HG03175 (cell line): ENCODE results near the gene PRR22.

ENCODE experiments used
- ATAC-seq: cut with Tn5 transposase; IDR thresholded peaks from one replicate; pipeline ENCODE4 v1.9.1; 2021; ENCODE audit warnings: mild to moderate bottlenecking, moderate library complexity; ENCODE audit not compliant: unreplicated experiment

Gene PRR22

GRCh38 chr19:5814123-5814851 lies 29.7 kb upstream of the PRR22 start:
- no peak for ATAC-seq

DNA sequence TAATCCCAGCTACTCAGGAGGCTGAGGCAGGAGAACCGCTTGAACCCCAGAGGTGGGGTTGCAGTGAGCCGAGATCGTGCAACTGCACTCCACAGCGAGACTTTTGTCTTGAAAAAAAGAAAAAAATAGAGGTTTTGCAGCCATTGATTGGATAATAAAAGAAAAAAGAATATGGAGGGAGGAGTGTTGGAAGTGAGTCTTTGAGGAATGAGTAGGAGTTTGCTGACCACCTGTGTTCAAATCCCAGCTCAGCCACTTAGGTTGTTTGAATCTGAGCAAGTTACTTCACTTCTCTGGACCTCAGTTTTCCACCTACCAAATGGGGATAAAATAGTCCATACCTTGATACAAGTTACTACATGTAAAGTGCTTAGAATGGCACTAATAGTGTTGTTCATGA lies 26.6 kb upstream of the PRR22 start:
- ATAC-seq: no peak

GRCh38 chr19:5809469-5809868 lies 24.9 kb upstream of the PRR22 start:
- ATAC-seq: no peak

DNA sequence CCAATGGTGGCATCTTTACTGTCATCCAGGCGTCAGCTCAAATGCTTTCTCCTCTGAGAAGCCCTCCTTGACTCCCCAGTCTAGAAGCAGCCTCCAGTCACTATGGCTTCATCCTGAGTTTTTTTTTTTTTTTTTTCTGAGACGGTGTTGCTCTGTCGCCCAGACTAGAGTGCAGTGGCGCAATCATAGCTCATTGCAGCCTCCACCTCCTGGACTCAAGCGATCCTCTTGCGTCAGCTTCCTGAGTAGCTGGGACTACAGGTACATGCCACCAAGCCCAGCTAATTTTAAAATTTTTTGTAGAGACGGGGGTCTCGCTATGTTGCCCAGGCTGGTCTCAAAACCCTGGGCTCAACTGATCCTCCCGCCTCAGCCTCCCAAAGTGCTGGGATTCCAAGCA lies 24.5 kb upstream of the PRR22 start:
- no peak for ATAC-seq

DNA sequence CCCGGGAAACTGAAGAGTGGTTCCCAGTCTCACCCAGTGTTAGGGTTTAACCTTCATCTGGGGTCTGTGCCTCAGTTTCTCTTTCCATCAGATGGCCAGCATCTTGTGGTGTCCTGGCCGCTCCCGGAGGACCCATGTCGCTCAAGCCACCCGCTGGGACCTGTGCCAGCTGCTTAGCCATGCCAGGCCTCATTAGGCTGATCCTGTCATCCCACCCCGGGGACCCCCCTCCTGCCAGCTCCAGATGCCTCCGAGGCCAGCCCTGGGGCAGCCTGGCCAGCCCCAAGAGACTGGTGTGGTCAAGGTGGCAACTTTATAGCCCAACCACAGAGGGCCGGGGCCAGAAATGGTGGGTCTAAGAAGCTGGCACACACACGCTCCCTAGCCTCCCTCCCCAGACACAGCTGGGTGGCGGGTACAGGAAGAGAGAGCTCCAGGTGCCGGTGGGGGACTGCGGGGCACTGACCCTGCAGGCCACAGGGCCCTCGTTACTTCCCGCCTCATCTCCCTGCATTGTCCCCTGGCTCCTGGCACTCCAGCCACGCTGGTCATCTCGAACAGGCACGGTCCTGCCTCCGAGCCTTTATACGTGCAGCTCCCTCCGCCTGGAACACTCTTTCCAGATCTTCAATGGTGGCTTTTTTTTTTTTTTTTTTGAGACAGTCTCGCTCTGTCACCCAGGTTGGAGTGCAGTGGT lies 23.7 kb upstream of the PRR22 start:
- no peak for ATAC-seq

DNA sequence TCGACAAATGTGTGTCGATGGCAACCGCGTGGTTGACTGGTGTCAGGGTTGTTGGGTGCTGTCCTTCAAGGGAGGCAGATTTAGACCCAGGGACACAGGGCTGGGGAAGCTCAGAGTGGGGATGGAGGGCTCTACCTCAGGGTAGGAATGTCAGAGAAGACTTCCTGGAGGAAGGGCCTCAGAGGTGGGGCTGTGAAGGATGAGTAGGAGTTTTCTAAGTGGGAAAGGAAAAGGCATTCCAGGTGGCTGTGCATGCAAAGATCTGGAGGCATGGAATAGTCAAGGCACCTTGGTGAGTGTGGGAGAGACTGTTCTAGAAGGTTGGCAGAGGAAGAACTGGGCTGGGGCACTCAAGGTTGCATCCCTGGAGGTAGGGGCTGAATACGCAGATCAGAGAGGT lies 22.4 kb upstream of the PRR22 start:
- no peak for ATAC-seq

DNA sequence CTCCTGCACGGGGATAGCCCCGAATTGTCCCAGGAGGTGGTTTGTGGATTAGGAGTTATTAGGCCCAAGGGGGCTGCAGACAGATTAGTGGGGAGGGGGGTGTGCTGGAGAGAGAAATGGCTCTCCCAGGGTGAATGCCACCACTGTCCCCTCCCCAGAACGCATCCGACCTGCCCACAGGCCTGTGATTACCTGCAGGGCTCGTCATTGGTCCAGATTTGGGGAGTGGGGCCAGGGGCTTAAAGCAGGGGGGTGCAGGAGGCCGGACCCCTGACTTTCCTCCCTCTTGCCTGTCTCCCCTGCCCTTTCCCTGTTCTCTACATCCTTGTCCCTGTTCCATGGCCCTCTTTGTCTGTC lies 21.6 kb upstream of the PRR22 start:
- no peak for ATAC-seq

- ATAC-seq: no peak
Observed at GRCh38 chr19:5805462-5806132, 21.1 kb upstream of the PRR22 start.

DNA sequence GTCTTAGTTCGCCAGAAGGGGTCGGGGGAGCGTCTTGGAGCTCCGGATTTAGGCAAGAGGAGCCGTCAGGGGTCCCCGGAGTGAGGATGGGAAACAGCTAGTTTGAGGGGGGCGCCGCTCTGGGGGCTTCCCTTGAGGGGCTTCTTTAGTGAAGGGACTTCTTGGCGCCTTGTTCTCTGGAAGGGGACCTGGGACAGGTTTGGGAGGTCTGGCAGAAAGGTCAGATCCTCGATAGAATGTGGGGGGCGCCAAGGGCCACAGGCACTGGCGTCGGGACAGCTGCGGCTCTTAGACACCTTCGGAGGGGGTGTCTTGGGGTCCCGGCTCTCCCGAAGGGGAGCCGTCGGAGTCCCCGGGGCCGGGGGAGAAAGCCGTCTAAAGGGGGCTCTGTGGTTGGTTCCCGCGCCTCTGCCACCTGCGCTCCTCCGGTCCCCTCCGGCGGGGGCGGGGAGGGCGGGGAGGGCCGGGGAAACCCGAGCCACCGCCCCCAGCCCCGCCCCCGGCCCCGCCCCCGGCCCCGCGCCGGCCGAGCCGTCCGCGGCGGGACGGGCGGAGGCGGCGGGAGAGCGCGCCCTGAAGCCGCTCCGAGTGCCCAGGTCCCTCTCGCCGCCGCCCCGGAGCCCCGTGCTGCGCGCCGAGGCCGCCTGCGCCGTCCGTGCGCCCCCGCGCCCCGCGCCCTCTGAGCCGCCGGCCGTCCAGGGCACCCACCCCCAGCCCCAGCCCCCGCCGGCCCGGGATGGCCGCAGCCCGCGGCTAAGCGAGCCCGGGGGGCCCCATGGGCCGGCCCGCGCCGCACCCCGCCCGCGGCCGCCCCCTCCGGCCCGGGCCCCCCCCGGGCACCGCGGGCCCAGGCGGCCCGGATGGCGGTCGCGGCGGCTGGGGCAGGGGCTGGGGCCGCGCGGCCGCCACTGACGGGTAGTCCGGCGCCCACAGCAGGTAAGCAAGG lies 20.2 kb upstream of the PRR22 start, which contains the start of gene NRTN:
Gene NRTN, plus strand, starts transcription at position 552 of the 946 bp plus-strand sequence. CDS start 19,099 bp downstream, outside the sequence.
- ATAC-seq: no peak

- peak; percentile 75 for ATAC-seq
Observed at GRCh38 chr19:5803752-5804515, 19.4 kb upstream of the PRR22 start.

DNA sequence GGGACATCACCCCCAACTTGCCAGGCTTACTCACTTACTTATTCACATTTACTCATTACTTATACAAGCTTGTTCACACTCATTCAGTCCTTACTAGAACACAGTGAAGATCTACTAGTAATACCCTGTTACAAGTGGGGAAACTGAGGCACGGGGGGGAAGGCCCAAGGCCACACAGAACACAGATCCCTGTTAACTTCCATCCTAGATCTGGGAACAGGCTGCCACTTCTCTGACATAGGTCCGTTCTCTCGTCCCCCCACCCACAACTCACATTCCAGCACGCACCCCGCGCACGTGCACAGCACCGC lies 18.9 kb upstream of the PRR22 start:
- no peak for ATAC-seq

- ATAC-seq: no peak
Observed at GRCh38 chr19:5801796-5802619, 17.5 kb upstream of the PRR22 start.

DNA sequence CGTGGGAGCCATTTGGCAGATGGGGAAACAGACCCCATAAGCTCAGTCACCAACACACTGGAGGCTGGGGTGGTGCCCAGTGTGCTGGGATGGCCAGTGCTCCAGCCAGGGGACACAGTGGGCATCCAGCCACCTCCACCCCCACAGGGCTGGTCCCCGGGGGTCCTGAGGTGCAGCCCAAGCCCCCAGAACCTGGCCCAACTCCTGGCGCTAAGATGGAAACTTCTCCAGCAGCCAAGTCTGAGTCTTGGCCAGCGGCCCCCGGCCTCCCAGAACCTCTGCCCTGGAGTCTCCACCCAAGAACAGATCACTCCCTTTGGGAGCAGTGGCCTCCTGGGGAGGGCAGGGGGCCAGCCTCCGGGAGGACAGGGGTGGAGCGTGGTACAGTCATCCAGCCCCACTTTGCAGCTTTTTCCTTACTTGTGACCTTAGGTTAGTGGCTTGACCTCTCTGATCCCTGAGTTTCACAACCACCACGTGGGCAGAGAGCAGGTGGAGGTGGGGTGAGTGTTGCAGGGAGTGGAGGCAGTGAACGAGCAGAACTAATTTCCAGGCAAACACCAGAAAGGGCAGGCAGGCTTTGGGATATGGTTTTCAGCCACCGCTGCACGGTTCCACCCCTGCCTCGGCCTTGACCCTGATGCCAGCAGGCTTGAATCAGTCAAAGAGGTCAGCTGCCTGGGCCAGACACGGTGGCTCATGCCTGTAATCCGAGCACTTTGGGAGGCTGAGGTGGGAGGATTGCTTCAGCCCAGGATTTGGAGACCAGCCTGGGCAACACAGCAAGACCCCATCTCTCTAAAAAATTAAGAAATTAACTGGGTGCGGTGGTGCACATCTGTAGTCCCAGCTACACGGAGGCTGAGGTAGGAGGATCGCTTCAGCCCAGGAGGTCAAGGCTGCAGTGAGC lies 16.1 kb upstream of the PRR22 start:
- no peak for ATAC-seq

DNA sequence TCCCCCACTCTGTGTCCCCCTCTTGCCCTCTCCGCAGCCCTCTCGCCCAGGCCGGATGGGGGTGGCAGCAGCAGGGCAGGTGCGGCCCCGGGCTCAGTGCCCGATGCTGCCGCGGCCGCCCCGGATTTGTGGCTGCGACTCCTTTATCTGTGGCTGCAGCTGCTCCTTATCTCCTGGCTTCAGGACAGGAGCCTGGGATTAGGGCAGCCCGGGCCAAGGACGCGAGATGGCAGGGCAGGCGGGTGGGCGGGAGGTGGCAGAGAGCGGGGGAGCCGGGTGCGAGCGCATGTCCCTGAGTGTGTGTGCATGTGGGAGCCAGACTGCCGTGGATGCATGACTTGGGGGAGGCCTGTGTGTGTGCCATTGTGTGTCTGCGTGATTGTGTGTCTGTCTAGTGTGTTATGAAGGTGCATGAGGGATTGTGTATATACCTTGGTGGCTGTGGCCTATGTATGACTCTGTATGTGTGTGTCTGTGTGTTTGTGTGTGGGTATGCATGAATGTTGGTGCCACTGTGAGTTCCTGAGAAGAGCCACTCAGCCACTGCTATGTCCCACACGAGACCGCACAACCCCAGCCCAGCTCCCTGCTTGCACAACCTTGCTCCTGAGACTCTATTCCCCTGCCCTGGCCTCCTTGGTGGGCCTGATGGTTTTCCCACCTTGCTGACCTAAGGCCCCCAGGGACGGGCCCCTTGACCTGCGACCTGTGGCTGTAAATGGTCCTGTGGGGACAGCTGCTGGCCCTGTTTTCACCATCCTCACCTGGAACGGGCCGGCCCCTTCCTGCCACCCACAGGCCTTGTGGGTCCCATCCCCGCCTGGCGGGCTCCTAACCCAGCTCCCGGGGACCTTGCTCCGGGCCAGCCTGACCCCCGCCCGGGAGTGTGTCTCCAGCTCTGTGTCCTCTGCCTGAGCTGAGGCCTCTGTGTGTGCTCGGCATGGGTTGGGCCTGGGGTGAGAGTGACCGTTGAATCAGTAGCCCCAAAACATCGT lies 15.0 kb upstream of the PRR22 start:
- no peak for ATAC-seq

GRCh38 chr19:5798244-5798643 lies 13.7 kb upstream of the PRR22 start:
- ATAC-seq: no peak

DNA sequence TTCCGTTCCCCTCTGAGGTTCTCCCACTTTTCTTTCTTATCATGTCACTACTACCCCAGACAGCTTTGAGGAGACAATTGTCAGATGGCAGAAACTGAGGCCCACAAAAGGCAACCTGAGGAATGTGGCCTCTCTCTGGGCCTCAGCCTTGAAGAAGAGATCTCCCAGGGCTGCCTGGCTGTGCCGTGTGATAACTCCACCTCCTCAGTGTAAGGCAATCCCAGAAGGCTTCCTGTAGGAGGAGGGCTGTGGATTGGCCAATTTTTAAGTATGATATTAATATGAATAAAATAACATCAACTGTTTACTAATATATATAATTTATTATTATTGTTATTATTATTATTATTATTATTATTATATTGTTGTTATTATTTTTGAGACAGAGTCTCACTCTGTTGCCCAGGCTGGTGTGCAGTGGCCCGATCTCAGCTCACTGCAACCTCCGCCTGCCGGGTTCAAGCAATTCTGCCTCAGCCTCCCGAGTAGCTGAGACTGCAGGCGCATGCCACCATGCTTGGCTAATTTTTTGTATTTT lies 10.9 kb upstream of the PRR22 start:
- no peak for ATAC-seq

- no peak for ATAC-seq
Observed at GRCh38 chr19:5793188-5793587, 8.6 kb upstream of the PRR22 start.
